LNCAP (cell line): ENCODE measurements around the gene ENKD1.

ENCODE experiments used
- CTCF ChIP-seq: fragments of 450-650 bp; IDR thresholded peaks from 2 replicates; pipeline ENCODE4 v1.5.1; 2017; ENCODE audit warnings: mild to moderate bottlenecking

ENKD1 gene

GRCh38 chr16:67666559-67667452, at the start of gene ENKD1, which contains the start of gene C16orf86:
Gene ENKD1, minus strand, starts transcription at chr16:67666750. Its CDS starts 308 bp downstream, at chr16:67666442.
Gene C16orf86, plus strand, starts transcription at chr16:67666814. Its CDS starts 157 bp downstream, at chr16:67666971.
- no peak for TF ChIP-seq CTCF

GRCh38 chr16:67716097-67716496, 49.5 kb upstream of the ENKD1 start:
- no peak for TF ChIP-seq CTCF

GRCh38 chr16:67714522-67714921, 48.0 kb upstream of the ENKD1 start:
- TF ChIP-seq CTCF, result no peak

- no peak for TF ChIP-seq CTCF
Observed at GRCh38 chr16:67713647-67714273, 47.2 kb upstream of the ENKD1 start.

GRCh38 chr16:67710607-67711006, 44.1 kb upstream of the ENKD1 start:
- no peak for TF ChIP-seq CTCF

GRCh38 chr16:67709050-67709449, 42.5 kb upstream of the ENKD1 start:
- TF ChIP-seq CTCF, result no peak

- TF ChIP-seq CTCF, result no peak
Observed at GRCh38 chr16:67708368-67708771, 41.8 kb upstream of the ENKD1 start.
